Caco-2 (cell line): ENCODE results near the gene HOXA5. TPM values are rescaled to one million over a fixed set of nuclear protein-coding genes. Genes with fewer than 3 reads are reported as not detected.
A peak's percentile ranks its signal among the peaks of the same experiment; 100 is the strongest.

Experiments
- BruUV-seq: library from RNA; stranded (reverse); fragments of 400-500 nt; replicated peaks from 2 replicates; lab custom pipeline; 2021; lab: Mats Ljungman, UMichigan
- CTCF ChIA-PET: fragments of 300-600 bp; sonication (Branson Sonifier 250); formaldehyde crosslinking; loops from one replicate; lab custom pipeline; 2022; ENCODE audit warnings: antibody characterized with exemption; lab: Charles Lee
- POLR2A ChIA-PET: fragments of 300-600 bp; sonication (Branson Sonifier 250); formaldehyde crosslinking; loops from one replicate; lab custom pipeline; 2022; ENCODE audit warnings: antibody characterized with exemption; lab: Charles Lee
- DNase-seq, 2 experiments: peaks; one replicate each; pipeline versions ENCODE4 v3.0.0 to v3.0.0-alpha.2; 2020 to 2022
- H3K27me3 ChIP-seq: replicated peaks from 2 replicates; pipeline ENCODE4 v1.6.0; 2011; ENCODE audit warnings: low read length; ENCODE audit not compliant: control insufficient read depth, insufficient read depth
- H3K36me3 ChIP-seq: 2 replicates; pipeline ENCODE4 v1.5.1; 2011; ENCODE audit warnings: low read length; ENCODE audit not compliant: control insufficient read depth, insufficient read depth
- H3K4me1 ChIP-seq: fragments of 250-450 bp; sonication (Bioruptor Pico); 2 replicates; pipeline ENCODE4 v1.5.1; 2020; ENCODE audit warnings: mild to moderate bottlenecking
- H3K4me3 ChIP-seq: 2 replicates; pipeline ENCODE4 v1.5.1; 2011; ENCODE audit warnings: low read depth, mild to moderate bottlenecking, control low read depth, low read length
- H3K9me3 ChIP-seq: fragments of 250-450 bp; sonication (Bioruptor Pico); 2 replicates; pipeline ENCODE4 v1.5.1; 2020; ENCODE audit warnings: mild to moderate bottlenecking, moderate library complexity
- H3K27ac Mint-ChIP-seq: one replicate; pipeline ENCODE4 v1.8.0; 2022; ENCODE audit warnings: mixed read lengths; ENCODE audit not compliant: unreplicated experiment
- H3K27me3 Mint-ChIP-seq: one replicate; pipeline ENCODE4 v1.8.0; 2022; ENCODE audit warnings: mixed read lengths; ENCODE audit not compliant: insufficient read depth, unreplicated experiment
- H3K36me3 Mint-ChIP-seq: one replicate; pipeline ENCODE4 v1.8.0; 2022; ENCODE audit warnings: mild to moderate bottlenecking, mixed read lengths; ENCODE audit not compliant: insufficient read depth, unreplicated experiment
- H3K4me1 Mint-ChIP-seq: one replicate; pipeline ENCODE4 v1.8.0; 2022; ENCODE audit warnings: low read depth, mixed read lengths; ENCODE audit not compliant: unreplicated experiment
- H3K4me3 Mint-ChIP-seq: one replicate; pipeline ENCODE4 v1.8.0; 2022; ENCODE audit warnings: mild to moderate bottlenecking, moderate library complexity, mixed read lengths; ENCODE audit not compliant: unreplicated experiment
- H3K9me3 Mint-ChIP-seq: one replicate; pipeline ENCODE4 v1.8.0; 2022; ENCODE audit warnings: mixed read lengths; ENCODE audit not compliant: unreplicated experiment
- intact Hi-C: fragments of 100-400 bp; cut with micrococcal nuclease; formaldehyde crosslinking; loops from one replicate; pipeline ENCODE4 v1.10.0; 2022; ENCODE audit not compliant: unreplicated experiment
- total RNA-seq: library from RNA; stranded (reverse); gene quantifications from 2 replicates; pipeline ENCODE4 v1.2.3, GENCODE V29; 2022
- TF ChIP-seq, protein P1 (sequence below), 2 experiments: fragments of 200-600 bp in 1 of 2; IDR thresholded peaks; 1 replicate in 1 of 2; 2 replicates in 1 of 2; pipeline versions ENCODE4 v1.5.1 to v1.8.0; 2011 to 2022; ENCODE audit warnings: antibody characterized with exemption in 1 of 2, control low read depth in 1 of 2, inconsistent platforms in 1 of 2, low read depth in 1 of 2, low read length in 1 of 2, mild to moderate bottlenecking in 1 of 2, moderate library complexity in 1 of 2; ENCODE audit not compliant: insufficient read depth in 1 of 2, severe bottlenecking in 1 of 2, unreplicated experiment in 1 of 2

HOXA5 gene
- total RNA-seq, 1 experiment from 2014 or later = 4.9 TPM

DNA sequence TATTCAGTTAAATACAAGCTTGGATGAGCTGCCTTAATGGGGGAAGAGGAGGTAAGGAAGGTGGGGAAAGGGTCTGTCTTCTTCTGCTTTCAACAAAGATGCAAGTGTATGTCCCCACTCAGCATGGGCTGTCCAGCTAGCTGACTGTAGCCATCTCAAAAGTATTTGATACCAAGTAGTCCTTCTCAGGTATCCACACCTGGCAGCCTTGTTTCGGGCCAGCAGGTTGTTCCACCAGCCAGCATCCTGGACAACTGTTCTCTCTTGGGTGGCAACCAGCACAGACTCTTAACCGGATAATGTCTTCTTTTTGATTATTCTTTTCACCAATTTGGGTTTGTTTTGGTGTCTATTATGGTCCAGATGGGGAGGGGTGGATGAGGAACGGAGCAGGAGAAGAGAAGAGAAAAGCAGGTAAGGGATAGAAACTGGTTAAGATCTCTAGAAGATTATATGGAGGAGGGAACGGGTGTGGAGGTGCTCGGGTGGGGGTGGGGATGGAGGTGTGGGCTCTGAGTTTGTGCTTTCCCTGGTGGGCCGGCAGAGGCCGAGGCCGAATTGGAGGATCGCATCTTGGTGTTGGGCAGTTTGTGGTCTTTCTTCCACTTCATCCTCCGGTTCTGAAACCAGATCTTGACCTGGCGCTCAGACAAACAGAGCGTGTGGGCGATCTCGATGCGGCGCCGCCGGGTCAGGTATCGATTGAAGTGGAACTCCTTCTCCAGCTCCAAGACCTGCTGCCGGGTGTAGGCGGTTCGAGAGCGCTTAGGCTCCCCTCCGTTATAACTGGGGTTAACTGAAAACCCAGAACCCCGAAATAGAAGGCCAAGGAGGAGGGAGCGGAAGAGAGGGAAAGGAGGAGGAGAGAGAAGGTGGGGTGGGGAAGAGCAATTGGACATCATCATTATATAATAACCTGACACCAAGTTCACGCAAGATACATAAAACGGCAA lies 14.4 kb downstream of the HOXA5 start:
- intact Hi-C loops = no loop called here
- Histone ChIP-seq H3K36me3 (no peaks in the 10 kb centered on the region), H3K4me1 (peaks cover 37% of the 10 kb centered on the region), H3K4me3 (peak overlapping the region; percentile 53), H3K9me3 (no peaks in the 10 kb centered on the region), H3K27me3 (no peaks in the 10 kb centered on the region)
- TF ChIP-seq, protein P1, sequence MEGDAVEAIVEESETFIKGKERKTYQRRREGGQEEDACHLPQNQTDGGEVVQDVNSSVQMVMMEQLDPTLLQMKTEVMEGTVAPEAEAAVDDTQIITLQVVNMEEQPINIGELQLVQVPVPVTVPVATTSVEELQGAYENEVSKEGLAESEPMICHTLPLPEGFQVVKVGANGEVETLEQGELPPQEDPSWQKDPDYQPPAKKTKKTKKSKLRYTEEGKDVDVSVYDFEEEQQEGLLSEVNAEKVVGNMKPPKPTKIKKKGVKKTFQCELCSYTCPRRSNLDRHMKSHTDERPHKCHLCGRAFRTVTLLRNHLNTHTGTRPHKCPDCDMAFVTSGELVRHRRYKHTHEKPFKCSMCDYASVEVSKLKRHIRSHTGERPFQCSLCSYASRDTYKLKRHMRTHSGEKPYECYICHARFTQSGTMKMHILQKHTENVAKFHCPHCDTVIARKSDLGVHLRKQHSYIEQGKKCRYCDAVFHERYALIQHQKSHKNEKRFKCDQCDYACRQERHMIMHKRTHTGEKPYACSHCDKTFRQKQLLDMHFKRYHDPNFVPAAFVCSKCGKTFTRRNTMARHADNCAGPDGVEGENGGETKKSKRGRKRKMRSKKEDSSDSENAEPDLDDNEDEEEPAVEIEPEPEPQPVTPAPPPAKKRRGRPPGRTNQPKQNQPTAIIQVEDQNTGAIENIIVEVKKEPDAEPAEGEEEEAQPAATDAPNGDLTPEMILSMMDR (IDR thresholded peaks at IDR 0.05; ENCODE audit: insufficient read depth in 1 of 2, low read depth in 1 of 2, low read length in 1 of 2, severe bottlenecking in 1 of 2, unreplicated experiment in 1 of 2) = no peak
- Mint-ChIP-seq H3K36me3 (peaks cover 11% of the 10 kb centered on the region), H3K27ac (no peak overlapping the region), H3K4me1 (peaks cover 37% of the 10 kb centered on the region), H3K4me3 (peak overlapping the region; percentile 76), H3K27me3 (no peaks in the 10 kb centered on the region), H3K9me3 (no peaks in the 10 kb centered on the region)
- peak in 1 of 2 experiments; percentile 19 for DNase-seq
- ChIA-PET CTCF (interaction anchor here (0.6 kb wide), 1 partner anchor 32 kb away, joined by 3 read pairs; no protein-coding TSS in a partner anchor), POLR2A (no interaction called here)
- TSS peak; percentile 70 for BruUV-seq

DNA sequence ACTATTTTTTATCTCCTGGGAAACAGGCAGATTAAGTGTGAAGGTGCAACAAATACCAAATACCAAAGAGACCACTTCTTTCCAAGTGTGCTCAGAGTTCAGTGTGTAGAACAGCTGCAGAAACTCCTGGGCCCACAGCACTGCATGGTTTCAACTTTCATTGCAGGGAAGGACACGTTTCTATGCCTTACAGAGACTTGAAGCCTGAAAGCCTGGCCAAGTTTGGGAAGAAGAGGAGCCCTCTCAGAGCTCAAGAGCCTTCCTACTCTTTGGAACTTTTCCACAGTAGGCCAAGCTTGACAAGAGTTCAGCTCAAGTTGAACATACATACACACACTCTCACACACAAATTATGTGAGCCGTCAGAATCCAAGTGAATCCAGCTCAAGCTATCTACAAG lies 15.4 kb downstream of the HOXA5 start:
- Mint-ChIP-seq H3K4me3 (no peak overlapping the region), H3K27ac (no peak overlapping the region), H3K36me3 (peaks cover 16% of the 10 kb centered on the region), H3K4me1 (peaks cover 32% of the 10 kb centered on the region), H3K9me3 (no peaks in the 10 kb centered on the region), H3K27me3 (no peaks in the 10 kb centered on the region)
- H3K4me1 ChIP-seq = peaks cover 38% of the 10 kb centered on the region
- H3K27me3 ChIP-seq = no peaks in the 10 kb centered on the region
- no TSS peak for BruUV-seq
- TF ChIP-seq, protein P1 (IDR thresholded peaks at IDR 0.05; ENCODE audit: insufficient read depth in 1 of 2, low read depth in 1 of 2, low read length in 1 of 2, severe bottlenecking in 1 of 2, unreplicated experiment in 1 of 2) = no peak
- no peak overlapping the region for H3K4me3 ChIP-seq
- ChIA-PET CTCF (no interaction called here), POLR2A (no interaction called here)
- intact Hi-C loops = no loop called here
- DNase-seq = peak in 1 of 2 experiments; percentile 5
- H3K36me3 ChIP-seq = no peaks in the 10 kb centered on the region
- H3K9me3 ChIP-seq = no peaks in the 10 kb centered on the region

DNA sequence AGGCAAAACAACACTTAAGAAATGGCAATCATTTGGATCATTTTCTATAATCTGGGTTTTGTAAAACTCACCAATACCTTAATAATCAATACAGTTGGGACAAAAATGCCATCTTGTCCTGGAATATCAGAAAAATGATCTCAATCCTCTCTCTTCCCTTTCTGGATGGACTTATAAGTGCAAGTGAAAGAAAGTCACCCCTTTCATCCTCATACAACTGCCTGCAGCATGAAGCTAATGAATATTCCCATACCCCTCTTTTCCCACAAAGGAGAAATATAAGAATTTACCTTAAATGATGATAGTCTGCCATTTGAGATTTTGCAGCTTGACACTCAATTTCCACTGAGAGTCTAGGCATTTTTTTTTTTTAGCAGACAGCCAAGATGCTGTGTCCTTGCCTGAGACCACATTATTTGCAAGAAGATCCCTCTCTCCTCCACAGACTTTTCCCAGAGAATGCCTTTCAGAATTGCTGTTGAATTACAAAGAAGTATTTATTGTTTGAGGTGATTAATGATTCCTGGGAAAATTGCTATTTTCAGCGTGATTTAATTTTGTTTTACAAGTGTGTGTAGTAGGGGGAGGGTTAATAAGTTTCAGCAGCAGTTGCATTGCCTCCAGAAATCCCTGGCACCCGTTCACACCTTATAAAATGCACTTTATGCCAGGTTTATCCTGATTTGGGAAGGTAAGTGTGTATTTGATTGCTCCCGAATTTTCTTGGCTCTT lies 16.7 kb downstream of the HOXA5 start:
- H3K27ac Mint-ChIP-seq = no peak overlapping the region

More for the DNA sequence above, 16.7 kb downstream of the HOXA5 start:
- H3K4me1 Mint-ChIP-seq = peaks cover 32% of the 10 kb centered on the region
- TF ChIP-seq, protein P1 (IDR thresholded peaks at IDR 0.05; ENCODE audit: insufficient read depth in 1 of 2, low read depth in 1 of 2, low read length in 1 of 2, severe bottlenecking in 1 of 2, unreplicated experiment in 1 of 2) = no peak
- ChIA-PET POLR2A (no interaction called here), CTCF (interaction anchor here (0.6 kb wide), 1 partner anchor 137 kb away, joined by 3 read pairs; no protein-coding TSS in a partner anchor)
- peaks cover 28% of the 10 kb centered on the region for H3K36me3 Mint-ChIP-seq
- no peak overlapping the region for H3K4me3 Mint-ChIP-seq
- no peak overlapping the region for H3K4me3 ChIP-seq
- H3K4me1 ChIP-seq = peaks cover 35% of the 10 kb centered on the region
- intact Hi-C loops = no loop called here
- no peaks in the 10 kb centered on the region for H3K9me3 Mint-ChIP-seq
- no peaks in the 10 kb centered on the region for H3K36me3 ChIP-seq
- no TSS peak for BruUV-seq
- H3K9me3 ChIP-seq = no peaks in the 10 kb centered on the region
- H3K27me3 ChIP-seq = no peaks in the 10 kb centered on the region
- H3K27me3 Mint-ChIP-seq = no peaks in the 10 kb centered on the region
- no peak for DNase-seq
